Measurements from ENCODE around the gene PRSS57.
"Not testable (repeated sequence)": the region's sequence is repeated elsewhere in the genome, so short reads cannot be mapped to it uniquely, and the experiment has no call there.

PRSS57 gene

GRCh38 chr19:722553-723101 lies 27.4 kb upstream of the PRSS57 start:
- DNase-seq = no peak

DNA sequence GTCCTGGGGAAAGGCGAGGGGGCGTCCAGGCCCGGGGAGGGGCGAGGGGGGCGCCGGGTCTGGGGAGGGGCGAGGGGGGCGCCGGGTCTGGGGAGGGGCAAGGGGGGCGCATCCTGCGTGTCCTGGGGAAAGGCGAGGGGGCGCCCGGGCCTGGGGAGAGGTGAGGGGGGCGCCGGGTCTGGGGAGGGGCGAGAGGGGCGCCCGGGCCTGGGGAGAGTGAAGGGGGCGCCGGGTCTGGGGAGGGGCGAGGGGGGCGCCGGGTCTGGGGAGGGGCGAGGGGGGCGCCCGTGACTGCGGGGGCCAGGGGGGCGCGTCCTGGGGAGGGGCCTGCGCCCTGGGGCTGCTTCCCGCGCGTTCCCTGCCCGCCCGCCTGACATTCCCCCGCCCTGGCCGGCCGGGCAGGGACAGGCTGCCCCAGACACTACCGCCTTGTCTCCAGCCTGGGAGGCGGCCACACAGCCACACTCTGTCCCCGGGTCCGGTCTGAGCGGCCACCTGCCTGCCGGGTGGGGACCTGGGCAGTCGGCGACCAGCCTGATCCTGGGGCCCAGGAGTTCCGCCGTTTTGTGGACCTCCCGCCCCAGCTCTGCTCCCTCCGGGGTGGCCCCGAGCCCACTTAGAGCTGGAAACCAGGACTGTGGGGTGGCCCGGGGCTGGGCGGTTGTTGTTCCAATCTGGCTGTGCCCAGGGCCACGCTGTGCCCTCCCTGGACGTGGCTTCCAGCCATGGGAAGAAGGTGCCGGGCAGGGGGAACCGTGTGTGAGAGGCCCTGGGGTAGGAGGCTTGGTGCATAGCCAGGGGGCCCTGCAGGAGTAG lies 25.3 kb upstream of the PRSS57 start:
- DNase-seq = no peak

GRCh38 chr19:719636-720344 lies 24.5 kb upstream of the PRSS57 start:
- DNase-seq = no peak

DNA sequence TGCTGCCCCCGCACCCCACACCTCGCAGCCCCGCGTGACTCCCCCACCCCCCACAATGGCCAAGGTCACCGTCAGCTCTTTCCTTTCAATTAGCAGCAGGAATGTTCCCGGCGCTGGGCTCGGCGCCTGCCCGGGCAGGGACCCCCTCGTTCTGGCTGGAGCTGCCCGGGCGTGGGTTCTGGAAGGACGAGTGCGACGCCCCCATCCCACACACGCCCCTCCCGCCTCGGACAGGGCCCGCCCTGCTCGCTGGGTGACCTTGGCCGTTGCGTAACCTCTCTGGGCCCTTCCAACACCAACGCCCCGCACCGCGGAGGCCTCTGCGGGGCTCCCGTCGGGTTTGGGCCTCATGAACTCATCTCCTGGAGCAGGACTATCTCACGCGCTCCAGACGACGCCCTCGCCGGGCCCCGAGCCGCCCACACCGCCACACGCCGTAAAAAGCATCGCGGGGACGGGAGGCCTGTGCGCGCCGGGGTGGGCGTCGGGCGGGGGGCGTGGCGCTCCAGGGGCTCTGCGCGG lies 23.8 kb upstream of the PRSS57 start:
- DNase-seq = no peak

DNA sequence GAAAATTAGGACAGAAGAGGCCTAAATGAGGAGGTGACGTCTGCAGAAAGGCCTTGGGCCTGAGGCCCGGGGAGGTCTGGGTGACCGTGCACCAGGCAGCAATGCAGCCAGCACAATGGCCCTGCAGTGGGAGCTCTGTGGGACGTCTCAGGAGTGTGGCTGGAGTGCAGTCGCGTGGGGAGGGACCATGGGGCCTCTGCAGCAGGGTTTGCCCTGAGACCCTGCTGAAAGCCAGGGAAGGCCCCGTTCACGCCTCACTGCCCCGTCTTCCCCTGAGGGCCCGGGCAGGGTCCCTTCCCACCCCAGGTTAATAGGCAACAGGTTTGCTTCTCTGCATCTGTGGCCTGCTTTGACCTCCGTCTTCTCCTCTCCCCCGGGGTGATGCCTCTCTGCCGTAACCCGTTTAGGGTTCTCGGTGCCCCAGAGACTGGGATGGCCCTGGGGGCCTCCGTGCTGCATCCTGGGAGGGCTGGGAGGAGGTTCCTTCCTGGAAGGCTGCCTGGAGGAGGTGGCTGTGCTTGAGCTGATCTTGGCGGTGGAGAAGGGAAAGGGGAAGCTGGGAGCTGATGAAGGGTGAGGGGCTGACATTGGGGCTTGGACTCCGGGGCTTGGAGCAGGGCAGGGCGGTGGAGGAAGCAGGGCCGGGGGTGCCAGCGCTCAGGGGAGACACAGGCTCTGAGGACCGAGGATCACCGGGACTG lies 23.1 kb upstream of the PRSS57 start:
- DNase-seq = no peak

DNA sequence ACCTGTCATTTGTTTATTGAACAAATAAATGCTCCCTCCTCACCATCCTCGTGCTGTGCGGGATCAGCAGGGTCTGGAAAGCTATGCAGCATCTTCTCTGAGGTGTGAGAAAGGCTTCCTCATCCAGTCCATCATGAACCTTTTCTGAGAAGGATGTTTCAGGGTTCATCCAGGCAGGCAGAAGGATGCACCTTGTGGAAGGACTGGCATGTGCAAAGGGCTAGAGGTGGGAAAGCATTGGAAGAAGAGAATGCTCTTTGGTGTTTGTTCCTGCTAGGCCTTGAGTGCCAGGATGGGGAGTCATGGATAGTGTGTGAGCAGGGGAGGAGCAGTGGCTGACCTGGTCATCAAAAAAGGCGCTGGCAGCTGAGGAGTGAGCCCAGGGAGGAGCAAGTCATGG lies 20.1 kb upstream of the PRSS57 start:
- no peak for DNase-seq

- no peak for DNase-seq
Measured at GRCh38 chr19:711254-711653, 16.0 kb upstream of the PRSS57 start.

GRCh38 chr19:710767-711166 lies 15.5 kb upstream of the PRSS57 start:
- DNase-seq = no peak

DNA sequence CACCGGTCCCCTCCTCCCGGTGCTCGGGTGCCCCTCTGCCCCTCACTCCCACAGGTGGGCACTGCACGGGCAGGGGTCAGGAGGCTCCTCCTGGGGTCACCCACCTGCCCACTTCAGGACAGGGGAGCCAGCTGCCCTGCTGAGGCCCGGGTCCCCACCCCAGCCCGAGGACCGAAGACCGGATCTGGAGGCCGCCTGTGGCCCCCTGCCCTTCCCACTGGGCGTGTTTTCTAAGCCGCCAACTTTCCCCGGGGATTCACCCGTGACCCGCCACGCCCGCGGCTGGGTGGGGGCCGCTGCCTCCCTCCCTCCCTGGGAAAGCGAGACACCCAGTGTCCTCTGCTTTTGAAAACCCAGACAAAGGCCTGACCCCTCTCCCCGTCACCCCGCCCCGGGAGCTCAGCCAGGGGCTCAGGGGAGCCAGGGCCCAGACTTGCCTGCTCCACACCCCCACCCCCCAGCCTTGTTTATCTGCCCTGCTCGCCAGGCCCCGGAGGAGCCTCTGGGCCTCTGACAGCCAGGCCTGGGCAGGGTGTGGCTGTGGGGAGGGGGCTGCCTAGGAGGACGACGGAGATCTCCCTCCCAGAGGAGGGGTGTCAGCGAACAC lies 14.8 kb upstream of the PRSS57 start:
- DNase-seq = no peak

GRCh38 chr19:709196-709964 lies 14.1 kb upstream of the PRSS57 start:
- DNase-seq = no peak

DNA sequence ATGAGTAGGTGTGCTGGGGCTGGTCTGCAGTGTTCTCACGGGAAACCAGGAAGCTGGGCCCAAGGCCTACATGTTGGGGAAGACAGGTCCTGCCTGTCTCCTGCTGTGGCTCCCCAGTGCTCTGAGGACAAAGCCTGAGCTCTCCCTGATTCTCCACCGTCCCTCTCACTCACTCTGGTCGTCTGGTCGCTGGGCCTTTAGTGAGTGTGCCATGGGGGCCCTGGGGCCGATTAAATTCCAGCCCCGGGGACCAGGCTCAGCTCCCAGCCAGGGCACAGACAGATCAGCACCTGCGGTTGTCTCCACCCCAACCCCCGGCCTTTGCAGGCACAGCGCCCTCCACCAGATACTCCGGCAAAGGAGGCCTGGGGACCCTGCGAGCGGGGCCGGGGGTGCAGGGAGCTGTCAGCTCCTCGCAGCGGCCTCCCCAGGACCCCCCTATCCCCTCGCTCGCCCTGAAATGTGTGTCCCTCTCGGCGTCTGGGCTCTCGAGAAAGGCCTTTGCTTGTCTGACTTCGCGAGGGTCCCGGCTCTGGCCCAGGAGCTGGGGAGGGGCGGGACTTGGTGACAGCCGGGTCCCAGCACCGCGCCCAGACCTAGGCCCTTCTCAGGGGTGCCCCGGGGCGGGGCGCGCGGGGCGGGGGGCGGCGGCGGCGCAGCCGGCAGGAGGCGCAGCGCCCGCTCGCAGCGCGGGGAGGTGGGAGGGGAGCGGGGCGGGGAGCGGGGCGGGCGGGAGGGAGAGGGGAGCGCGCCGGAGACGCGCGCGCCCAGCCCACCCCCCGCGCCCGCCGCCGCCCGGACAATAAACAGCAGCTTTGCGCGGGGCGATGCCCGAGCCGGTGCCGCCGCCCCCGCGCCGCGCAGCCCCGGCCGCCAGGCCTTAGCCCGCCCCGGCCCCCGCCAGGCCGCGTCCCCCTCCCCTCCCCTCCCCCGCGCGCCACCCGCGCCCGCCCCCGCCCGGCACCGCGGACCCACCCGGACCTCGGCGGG lies 13.2 kb upstream of the PRSS57 start, which contains the start of gene PALM:
TSS of gene PALM (plus strand) at position 782 of the 990 bp plus-strand sequence. CDS start 212 bp downstream, outside the sequence.
- no peak for DNase-seq

- DNase-seq = no peak
Measured at GRCh38 chr19:704447-704741, 9.1 kb upstream of the PRSS57 start.

DNA sequence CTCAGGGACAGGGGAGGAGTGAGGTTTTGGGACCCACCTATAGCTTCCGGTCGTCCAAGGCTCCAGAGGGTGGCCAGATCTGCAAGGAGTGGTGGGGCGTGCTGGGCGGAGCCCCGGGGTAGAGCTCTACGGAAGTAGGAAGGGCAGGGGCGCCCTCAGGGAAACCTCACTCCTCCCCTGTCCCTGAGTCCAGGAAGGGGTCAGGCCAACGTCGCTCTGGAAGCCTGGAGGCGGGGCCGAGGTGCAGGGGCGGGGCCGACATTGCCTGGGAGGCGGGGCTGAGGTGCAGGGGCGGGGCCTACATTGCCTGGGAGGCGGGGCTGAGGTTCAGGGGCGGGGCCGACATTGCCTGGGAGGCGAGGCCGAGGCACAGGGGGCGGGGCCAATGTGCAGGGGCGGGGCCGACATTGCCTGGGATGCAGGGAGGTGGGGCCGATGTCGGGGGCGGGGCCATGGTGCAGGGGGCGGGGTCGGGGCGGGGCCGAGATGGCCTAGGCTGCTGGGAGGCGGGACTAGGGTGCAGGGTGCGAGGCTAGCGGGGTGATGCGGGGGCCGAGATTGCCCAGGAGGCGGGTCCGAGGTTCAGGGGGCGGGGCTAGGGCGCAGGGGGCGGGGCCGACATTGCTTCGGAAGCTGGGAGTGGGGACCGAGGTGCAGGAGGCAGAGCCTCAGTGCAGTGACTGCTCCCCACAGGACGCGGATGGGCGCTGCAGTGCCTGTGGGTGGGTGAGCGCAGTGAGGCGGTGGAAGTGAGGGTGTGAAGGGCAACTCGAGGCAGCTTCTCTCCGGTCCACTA lies 8.6 kb upstream of the PRSS57 start:
- no peak for DNase-seq

- no peak for DNase-seq
Measured at GRCh38 chr19:703329-703650, 8.0 kb upstream of the PRSS57 start.

GRCh38 chr19:702847-703246 lies 7.6 kb upstream of the PRSS57 start:
- DNase-seq = not testable (repeated sequence)

GRCh38 chr19:699885-700284 lies 4.6 kb upstream of the PRSS57 start:
- not testable (repeated sequence) for DNase-seq

GRCh38 chr19:698529-698928 lies 3.3 kb upstream of the PRSS57 start:
- DNase-seq = not testable (repeated sequence)

DNA sequence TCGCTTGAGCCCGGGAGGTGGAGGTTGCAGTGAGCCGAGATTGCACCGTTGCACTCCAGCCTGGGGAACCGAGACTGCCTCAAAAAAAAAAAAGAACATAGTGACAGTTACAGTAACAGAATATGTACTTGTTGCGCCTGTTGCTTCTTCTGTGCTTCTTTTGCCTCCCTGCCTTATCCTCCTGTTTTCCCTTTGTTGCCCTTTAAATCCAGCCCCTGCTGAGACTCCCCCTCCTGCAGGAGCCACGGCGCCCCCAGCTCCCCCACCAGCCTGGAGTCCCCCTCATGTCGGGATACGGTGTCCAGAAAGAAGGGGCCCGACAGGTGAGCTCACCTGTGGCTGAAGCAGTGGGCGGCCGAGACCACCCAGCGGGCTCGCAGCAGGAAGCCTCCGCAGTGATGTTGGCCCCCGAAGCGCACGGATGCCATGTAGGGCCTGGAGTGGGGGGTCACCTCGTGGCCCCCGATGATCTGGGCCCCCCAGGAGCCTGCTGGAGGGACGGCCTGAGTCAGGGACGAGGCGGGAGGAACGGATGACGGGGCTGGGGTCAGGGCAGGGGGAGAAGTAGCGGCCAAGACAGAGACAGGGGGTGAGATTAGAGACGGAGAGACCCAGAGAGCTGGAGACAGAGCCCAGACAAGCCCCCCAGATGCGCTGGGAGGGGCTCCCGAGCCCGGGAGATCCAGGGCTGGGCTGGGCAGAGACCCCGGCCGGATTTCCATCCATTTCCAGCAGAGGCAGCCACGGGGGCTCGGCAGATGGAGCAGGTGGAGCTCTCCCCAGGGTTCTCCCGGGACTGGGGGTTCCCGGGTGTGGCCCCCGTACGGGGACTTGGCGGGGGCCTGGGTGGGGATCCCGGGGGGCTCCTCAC lies 536 bp downstream of the PRSS57 start:
- no peak for DNase-seq

DNA sequence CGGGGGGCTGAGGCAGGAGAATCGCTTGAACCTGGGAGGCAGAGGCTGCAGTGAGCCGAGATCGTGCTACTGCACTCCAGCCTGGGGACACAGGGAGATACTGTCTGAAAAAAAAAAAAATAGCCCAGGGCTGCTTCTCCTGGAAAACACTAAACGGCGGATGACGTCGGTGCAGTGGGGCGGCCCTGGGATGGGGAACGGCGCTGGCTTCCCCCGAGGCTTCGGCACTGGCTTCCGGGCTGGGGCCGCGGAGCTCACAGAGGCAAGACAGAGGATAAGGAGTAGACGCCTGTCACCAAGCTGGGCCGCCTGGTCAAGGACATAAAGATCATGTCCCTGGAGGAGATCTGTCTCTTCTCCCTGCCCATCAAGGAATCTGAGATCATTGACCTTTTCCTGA lies 5.0 kb downstream of the PRSS57 start:
- DNase-seq = no peak

All from cerebellar nuclear complex (tissue), 1 donor.